NCI-H2171 treated with DMSO at 0.1 percent for 48 hours (cell line): Measurements from ENCODE around the gene PANK4.

Source experiments
- DNase-seq: peaks from one replicate; lab custom pipeline; 2025; lab: John Stamatoyannopoulos, UW

The PANK4 gene

GRCh38 chr1:2512862-2513421, 13.5 kb downstream of the PANK4 start:
- DNase-seq = no peak

DNA sequence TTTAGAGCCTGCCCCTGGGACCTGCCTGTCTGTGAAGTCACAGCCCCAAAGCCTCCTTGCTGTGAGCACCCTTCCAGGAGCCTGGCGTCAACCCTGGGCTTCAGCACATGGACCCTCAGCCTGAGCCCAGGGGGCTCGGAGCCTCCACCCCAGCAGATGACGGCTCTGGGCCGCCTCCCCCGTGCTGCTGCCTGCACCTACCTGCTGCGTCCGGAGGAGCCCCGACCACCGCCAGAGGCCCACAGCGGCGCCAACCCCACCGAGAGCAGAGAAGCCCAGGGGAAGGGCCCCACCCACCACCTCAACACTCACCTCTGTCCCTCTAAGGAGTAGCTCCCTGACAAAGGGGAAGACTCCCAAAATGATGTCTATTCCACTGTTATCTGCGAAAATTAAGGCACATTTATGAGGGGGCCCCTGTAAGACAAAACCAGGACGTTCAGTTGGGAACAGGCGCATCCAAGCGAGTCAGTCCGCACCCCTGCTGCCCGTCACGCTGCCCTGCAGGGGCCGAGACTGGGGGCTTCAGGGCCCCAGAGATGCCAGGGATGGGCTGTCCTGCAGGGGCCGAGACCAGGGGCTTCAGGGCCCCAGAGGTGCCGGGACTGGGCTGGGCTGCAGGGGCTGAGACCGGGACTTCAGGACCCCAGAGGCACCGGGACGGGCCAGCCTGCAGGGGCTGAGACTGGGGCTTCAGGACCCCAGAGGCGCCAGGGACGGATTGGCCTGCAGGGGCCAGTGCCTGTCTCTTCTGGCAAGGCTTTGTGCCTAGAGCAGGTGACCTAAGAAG, 15.8 kb downstream of the PANK4 start:
- no peak for DNase-seq

DNA sequence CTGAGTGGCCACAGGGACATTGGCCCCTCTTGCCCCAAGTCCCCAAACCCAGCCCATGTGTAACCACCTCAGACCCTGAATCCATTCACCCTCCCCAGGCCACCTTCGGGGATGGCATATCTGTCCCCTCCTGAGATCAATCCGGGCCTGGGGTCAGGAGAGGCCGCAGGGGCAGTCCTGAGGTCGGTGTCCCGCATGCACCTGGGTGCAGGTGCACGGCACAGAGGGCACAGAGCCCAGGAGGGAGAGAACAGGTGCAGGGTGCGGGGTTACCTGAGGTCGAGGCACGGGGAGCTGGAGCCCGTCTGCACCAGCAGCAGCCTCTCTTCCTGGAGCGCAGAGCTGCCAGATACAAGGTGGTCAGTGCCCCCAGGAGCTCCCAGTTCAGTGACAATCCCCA, 16.8 kb downstream of the PANK4 start:
- DNase-seq = no peak

DNA sequence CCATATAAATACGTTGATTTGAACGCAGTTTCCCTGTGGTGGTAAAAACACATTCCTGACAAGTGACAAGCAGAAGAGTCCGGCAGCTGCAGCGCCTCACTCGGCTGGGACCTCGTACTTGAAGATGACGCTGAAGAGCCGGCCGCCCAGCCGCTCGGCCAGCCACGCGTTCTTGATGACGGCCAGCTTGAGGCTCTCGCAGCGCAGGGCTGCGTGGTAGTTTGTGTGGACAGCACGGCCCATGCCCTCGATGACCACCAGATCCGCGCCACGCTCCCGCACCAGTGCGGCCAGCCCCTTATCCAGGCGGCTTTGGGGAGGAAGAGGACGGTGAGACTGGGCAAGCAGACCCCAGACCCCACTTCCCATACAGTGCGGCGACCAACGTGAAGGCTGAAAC, 17.6 kb downstream of the PANK4 start:
- no peak for DNase-seq

- no peak for DNase-seq
These were observed 18.2 kb downstream of the PANK4 start for GRCh38 chr1:2508180-2508579.

DNA sequence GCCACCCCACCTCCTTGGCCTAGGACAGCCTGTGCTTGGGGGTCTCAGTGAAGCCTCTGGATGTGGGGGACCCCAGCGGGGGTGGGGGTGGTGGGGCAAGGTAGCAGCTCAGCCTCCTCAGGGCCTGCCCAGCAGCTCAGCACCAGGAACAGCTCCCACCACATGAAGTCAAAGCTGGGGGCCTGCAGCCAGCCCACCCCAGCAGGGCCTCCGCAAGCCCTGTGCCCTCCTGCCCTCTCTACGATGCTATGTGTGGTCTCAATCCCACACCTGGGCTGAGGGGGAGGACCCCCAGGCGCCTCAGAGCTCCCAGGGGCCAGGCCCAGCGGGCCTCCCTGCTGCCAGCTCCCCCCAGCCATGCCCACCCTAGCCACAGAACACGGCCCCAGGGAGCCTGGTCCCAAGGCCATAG, 18.6 kb downstream of the PANK4 start:
- DNase-seq = no peak

DNA sequence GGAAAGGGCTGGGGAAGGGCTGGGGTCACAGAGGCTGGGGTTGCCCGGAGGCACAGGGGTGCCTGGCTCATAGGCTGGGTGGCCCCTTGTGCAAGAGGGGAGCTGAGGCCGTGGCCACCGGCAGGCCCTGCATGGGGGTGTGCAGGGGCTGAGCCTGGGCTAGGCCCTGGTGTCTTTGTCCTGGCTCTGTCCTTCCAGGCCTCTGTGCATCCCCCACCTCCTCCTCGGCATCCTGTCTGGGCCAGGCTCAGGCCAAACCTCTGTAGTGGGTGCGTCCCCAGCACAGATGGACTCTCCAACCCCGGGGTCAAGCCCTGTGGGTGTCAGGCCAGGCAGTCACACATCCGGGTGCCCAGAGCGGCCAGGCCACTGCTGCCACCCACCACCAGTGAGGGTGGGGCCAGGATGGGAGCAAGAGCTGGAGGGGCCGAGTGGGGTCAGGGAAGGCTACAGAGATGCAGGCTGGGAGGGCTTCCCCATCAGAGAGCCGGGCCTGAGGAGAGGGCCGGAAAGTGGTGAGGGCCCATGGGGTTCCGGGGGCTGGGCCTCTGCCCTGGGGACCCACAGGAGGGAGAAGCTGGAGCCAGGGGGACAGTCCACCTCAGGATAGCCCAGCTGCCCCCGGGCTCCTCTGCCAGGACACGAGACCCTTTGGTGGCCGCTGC, 19.4 kb downstream of the PANK4 start:
- no peak for DNase-seq

- DNase-seq = no peak
These were observed 20.2 kb downstream of the PANK4 start for GRCh38 chr1:2506007-2506860.

GRCh38 chr1:2505461-2505994, 20.9 kb downstream of the PANK4 start:
- DNase-seq = no peak

DNA sequence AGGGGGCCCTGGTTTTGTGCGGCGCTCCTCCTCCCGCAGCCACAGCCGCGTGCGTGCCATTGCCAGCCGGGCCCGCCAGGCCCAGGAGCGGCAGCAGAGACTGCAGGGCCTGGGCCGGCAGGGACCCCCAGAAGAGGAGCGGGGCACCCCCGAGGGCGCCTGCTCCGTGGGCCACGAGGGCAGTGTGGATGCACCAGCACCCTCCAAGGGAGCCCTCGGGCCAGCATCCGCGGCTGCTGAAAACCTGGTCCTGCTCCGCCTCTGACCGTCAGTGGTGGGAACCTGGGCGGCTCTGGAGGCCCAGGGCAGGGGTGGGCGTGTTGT, 21.5 kb downstream of the PANK4 start:
- no peak for DNase-seq

DNA sequence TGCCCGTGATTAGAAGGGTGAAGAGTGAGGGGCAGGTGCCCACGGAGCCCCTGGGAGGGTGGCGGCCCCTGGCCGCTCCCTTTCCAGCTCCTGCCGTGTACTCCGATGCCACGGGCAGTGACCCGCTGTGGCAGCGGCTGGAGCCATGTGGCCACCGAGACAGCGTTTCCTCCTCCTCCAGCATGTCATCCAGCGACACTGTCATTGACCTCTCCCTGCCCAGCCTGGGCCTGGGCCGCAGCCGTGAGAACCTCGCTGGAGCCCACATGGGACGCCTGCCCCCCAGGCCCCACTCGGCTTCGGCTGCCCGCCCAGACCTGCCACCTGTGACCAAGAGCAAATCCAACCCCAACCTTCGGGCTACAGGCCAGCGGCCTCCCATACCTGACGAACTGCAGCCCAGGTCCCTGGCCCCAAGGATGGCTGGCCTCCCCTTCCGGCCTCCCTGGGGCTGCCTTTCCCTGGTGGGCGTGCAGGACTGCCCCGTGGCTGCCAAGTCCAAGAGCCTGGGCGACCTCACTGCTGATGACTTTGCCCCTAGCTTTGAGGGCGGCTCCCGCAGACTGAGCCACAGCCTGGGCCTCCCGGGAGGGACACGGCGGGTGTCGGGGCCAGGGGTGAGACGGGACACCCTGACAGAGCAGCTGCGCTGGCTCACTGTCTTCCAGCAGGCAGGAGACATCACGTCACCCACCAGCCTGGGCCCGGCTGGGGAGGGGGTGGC, 22.0 kb downstream of the PANK4 start:
- no peak for DNase-seq

- DNase-seq = no peak
These were observed 22.7 kb downstream of the PANK4 start for GRCh38 chr1:2503554-2504224.

GRCh38 chr1:2502661-2503553, 23.5 kb downstream of the PANK4 start:
- no peak for DNase-seq

DNA sequence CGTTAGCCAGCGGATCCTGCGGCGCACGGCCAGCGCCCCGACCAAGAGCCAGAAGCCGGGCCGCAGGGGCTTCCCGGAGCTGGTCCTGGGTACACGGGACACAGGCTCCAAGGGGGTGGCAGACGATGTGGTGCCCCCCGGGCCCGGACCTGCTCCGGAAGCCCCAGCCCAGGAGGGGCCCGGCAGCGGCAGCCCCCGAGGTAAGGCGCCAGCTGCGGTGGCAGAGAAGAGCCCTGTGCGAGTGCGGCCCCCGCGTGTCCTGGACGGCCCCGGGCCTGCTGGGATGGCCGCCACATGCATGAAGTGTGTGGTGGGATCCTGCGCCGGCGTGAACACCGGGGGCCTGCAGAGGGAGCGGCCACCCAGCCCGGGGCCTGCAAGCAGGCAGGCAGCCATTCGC, 24.2 kb downstream of the PANK4 start:
- DNase-seq = no peak

DNA sequence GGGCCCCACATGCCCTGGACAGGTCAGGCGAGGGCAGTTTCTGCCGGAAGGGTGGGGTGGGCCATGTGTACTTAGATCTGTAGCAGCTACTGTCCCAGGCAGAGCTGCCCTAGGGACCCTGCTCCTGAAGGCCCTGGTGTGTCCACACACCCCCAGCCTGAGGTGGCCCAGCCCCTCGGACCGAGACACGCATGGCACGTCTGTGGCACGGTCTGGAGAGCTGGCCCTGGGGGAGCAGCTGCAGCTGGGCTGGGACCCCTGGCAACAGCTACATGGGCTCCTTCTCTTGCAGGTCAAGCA, 24.6 kb downstream of the PANK4 start:
- no peak for DNase-seq

DNA sequence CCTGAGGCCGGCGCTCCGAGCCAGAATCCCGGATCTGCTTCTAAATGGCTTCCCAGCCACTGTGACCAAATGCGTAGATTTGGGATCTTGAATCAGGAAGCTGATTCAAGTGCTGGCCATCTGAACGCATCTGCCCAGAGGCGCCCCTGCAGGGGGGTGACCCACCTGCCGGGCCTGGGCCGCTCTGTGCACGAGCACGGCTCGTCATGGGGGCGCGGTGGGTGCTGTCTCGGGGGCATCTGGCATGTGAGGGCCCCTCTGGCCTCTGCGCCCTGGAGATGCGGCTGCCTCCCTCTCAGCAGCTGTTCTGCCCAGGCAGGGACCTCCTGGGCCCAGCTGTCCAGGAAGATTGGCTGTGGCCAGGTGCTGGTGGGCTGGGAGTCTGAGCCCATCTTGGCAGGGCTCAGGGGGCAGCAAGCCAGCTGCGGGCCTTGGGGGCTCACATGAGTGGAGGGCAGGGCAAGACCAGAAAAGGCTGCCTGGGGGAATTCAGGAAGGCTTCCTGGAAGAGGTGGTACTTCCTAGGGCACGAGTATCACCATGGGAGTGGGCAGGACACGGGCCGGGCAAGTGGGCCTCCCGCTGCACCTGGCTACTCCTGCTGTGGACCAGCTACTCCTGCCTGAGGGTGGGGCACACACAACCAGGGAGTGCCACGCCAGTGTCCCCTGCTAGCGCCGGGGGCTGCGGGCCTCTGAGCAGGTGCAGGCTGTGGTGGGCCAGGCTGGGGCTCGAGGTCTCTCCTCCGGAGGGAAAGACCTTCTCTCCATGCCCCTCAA, 25.2 kb downstream of the PANK4 start:
- no peak for DNase-seq

DNA sequence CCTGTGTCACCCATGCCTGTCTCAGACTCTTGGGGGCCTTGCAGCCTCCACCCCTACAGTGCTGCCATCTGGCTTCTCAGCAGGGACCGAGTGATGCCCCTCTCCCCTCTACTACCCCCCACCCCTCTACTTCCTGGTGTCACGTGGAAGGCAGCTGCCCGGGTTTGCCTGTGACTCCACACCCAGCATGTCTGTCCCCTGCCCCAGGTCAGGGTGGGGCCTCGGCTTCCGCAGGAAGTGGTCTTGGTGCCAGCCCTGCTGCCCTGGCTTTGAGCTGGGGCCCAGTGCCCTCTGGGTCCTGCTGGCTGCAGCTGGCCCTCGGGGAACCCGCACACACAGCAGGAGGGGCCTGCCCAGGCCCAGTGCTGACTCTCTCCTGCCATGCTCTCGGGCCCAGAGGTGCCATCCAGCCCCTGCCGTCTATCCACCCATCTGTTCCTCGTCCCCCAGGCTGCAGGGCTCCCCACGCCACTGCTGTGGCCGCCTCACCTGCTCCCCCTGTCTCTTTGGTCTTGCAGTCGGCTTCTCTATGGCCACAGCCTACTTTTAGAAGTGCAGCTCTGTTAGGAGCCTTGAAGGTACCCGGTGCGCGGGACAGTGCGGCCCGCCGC, 26.3 kb downstream of the PANK4 start:
- peak; percentile 72 for DNase-seq

DNA sequence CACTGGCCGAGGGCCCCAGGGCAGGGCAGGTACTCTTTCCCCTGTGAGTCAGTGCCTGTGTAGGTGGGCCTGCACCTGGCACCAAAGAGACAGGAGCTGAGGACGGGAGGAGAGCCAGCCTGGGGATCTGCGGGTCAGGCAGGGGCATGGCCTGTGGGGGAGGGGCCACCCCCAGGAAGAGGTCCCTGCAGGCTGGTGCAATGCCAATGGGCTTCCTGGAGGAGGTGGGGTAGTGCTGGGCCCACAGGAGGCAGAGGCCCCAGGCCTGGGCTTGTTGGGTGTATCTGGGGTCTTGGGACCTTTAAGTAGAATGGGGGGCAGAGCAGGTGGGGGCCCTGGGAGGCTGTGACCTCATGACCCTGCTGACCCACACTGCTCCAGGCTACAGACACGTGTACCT, 27.1 kb downstream of the PANK4 start:
- no peak for DNase-seq

GRCh38 chr1:2498648-2499047, 27.7 kb downstream of the PANK4 start:
- no peak for DNase-seq
